Measurements from ENCODE around the gene FXR2. TPM values are rescaled to one million over a fixed set of nuclear protein-coding genes. Genes with fewer than 3 reads are reported as not detected.
"Not testable (repeated sequence)": the region's sequence is repeated elsewhere in the genome, so short reads cannot be mapped to it uniquely, and the experiment has no call there.

Gene FXR2
- total RNA-seq, 1 donor from 2014 or later, result 44.2 TPM

- Mint-ChIP-seq H3K36me3 (peaks cover 27% of the 10 kb centered on the region), H3K4me3 (no peak overlapping the region), H3K9me3 (no peaks in the 10 kb centered on the region), H3K27ac (no peak overlapping the region), H3K27me3 (no peaks in the 10 kb centered on the region), H3K4me1 (ENCODE audit: unreplicated experiment) (peaks cover 7% of the 10 kb centered on the region)
- no peak for TF ChIP-seq CTCF (conservative IDR thresholded peaks at IDR 0.05)
- no peak for DNase-seq (ENCODE audit: extremely low spot score, unreplicated experiment)
Observed at GRCh38 chr17:7606280-7606679, 8.4 kb downstream of the FXR2 start.

- H3K4me1 Mint-ChIP-seq (ENCODE audit: unreplicated experiment); DNase-seq (ENCODE audit: extremely low spot score, unreplicated experiment); H3K27me3 Mint-ChIP-seq; H3K9me3 Mint-ChIP-seq; H3K4me3 Mint-ChIP-seq; H3K27ac Mint-ChIP-seq: not testable (repeated sequence)
- H3K36me3 Mint-ChIP-seq, result peaks cover 27% of the 10 kb centered on the region
Observed at GRCh38 chr17:7597561-7597960, 17.1 kb downstream of the FXR2 start.

GRCh38 chr17:7593296-7593695, 21.4 kb downstream of the FXR2 start:
- no peak overlapping the region for H3K4me3 Mint-ChIP-seq
- peak overlapping the region; percentile 80 for H3K27ac Mint-ChIP-seq
- no peak for TF ChIP-seq CTCF (conservative IDR thresholded peaks at IDR 0.05)
- H3K36me3 Mint-ChIP-seq, result peaks cover 26% of the 10 kb centered on the region
- no peaks in the 10 kb centered on the region for H3K9me3 Mint-ChIP-seq
- no peak for DNase-seq (ENCODE audit: extremely low spot score, unreplicated experiment)
- H3K4me1 Mint-ChIP-seq (ENCODE audit: unreplicated experiment), result peaks cover 8% of the 10 kb centered on the region
- H3K27me3 Mint-ChIP-seq, result no peaks in the 10 kb centered on the region

GRCh38 chr17:7592422-7593021, 22.2 kb downstream of the FXR2 start:
- no peak for TF ChIP-seq CTCF (conservative IDR thresholded peaks at IDR 0.05)
- Mint-ChIP-seq H3K36me3 (peaks cover 27% of the 10 kb centered on the region), H3K27me3 (no peaks in the 10 kb centered on the region), H3K4me1 (ENCODE audit: unreplicated experiment) (peaks cover 10% of the 10 kb centered on the region), H3K27ac (no peak overlapping the region), H3K4me3 (no peak overlapping the region), H3K9me3 (no peaks in the 10 kb centered on the region)
- no peak for DNase-seq (ENCODE audit: extremely low spot score, unreplicated experiment)

GRCh38 chr17:7591596-7591995, 23.1 kb downstream of the FXR2 start:
- Mint-ChIP-seq H3K27ac (no peak overlapping the region), H3K36me3 (peaks cover 27% of the 10 kb centered on the region), H3K4me3 (no peak overlapping the region), H3K4me1 (ENCODE audit: unreplicated experiment) (peaks cover 13% of the 10 kb centered on the region), H3K9me3 (no peaks in the 10 kb centered on the region), H3K27me3 (no peaks in the 10 kb centered on the region)
- TF ChIP-seq CTCF (conservative IDR thresholded peaks at IDR 0.05), result no peak
- DNase-seq (ENCODE audit: extremely low spot score, unreplicated experiment), result no peak

- H3K4me3 Mint-ChIP-seq, result peak overlapping the region; percentile 12
- H3K4me1 Mint-ChIP-seq (ENCODE audit: unreplicated experiment), result peaks cover 13% of the 10 kb centered on the region
- H3K27ac Mint-ChIP-seq, result peak overlapping the region; percentile 96
- DNase-seq (ENCODE audit: extremely low spot score, unreplicated experiment), result no peak
- H3K36me3 Mint-ChIP-seq, result peaks cover 25% of the 10 kb centered on the region
- H3K27me3 Mint-ChIP-seq, result no peaks in the 10 kb centered on the region
- no peaks in the 10 kb centered on the region for H3K9me3 Mint-ChIP-seq
- TF ChIP-seq CTCF (conservative IDR thresholded peaks at IDR 0.05), result no peak
Observed at GRCh38 chr17:7590743-7591142, 24.0 kb downstream of the FXR2 start.

All from type B pancreatic cell (in vitro differentiated cells).